HFF-Myc (cell line): ENCODE results near the gene MMP24OS.
A peak's percentile ranks its signal among the peaks of the same experiment; 100 is the strongest.

Experiments used
- DNase-seq: peaks from one replicate; pipeline ENCODE4 v3.0.0-alpha.2; 2011; ENCODE audit warnings: low read depth; ENCODE audit errors: extremely low read depth
- H3K4me3 ChIP-seq: replicated peaks from 2 replicates; pipeline ENCODE4 v1.5.1; 2011; ENCODE audit warnings: low read depth, mild to moderate bottlenecking, control low read depth, low read length
- TF ChIP-seq, protein P1 (sequence below): IDR thresholded peaks from 2 replicates; pipeline ENCODE4 v1.5.1; 2012; ENCODE audit warnings: mild to moderate bottlenecking, low read depth, low read length, control low read depth; ENCODE audit errors: missing control alignments

Gene MMP24OS

DNA sequence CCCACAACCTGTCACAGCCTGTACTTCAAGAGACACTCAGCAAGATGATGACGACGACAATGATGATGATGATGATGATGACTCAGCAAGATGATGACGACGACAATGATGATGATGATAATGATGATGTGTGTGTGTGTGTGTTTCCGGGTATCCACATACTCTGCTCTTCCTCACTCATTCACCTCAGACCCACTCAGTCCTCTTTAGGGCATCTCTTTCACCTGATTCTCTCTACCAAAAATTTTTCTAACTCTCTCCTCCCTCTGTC lies 7.8 kb upstream of the MMP24OS start:
- no peak for DNase-seq
- TF ChIP-seq, protein P1, sequence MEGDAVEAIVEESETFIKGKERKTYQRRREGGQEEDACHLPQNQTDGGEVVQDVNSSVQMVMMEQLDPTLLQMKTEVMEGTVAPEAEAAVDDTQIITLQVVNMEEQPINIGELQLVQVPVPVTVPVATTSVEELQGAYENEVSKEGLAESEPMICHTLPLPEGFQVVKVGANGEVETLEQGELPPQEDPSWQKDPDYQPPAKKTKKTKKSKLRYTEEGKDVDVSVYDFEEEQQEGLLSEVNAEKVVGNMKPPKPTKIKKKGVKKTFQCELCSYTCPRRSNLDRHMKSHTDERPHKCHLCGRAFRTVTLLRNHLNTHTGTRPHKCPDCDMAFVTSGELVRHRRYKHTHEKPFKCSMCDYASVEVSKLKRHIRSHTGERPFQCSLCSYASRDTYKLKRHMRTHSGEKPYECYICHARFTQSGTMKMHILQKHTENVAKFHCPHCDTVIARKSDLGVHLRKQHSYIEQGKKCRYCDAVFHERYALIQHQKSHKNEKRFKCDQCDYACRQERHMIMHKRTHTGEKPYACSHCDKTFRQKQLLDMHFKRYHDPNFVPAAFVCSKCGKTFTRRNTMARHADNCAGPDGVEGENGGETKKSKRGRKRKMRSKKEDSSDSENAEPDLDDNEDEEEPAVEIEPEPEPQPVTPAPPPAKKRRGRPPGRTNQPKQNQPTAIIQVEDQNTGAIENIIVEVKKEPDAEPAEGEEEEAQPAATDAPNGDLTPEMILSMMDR = no peak
- H3K4me3 ChIP-seq = peak overlapping the region; percentile 83

DNA sequence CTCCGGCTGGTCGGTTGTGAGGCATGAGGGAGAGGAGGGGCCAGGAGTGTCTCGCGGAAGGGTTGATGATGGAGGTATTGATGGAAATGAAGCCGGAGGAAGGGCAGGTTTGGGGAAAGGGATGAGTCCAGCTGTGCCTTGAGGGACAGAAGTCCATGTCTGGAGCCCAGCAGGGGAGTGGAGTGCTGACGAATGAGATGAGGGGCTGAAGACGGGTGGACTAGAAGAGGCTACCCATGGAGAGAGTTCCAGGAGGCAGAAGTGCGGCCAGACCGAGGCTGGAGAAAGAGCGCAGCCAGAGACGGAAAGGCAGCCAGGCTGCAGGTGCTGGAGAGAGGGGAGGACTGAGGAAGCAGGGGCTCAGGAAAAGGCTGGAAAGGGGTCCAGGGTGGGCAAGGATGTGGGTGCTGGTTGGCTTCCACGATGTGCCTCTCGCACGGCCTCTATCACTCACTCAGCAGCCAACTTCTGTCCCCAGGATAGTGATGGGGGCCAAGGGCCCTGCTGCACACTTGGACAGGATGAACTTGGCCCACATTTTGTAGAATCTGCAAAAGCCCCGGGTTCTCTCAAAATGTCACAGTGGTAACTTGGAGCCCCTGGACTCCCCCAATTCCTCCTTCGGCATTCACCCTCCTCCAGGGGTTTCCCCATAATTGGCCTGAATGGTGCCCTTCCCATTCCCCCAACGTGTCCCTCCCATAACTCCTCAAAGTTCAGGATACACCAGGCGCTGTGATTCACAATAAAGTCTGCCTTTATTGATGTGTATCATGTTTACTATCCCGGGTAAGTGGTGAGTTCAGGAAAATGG lies 7.3 kb upstream of the MMP24OS start:
- peak overlapping the region; percentile 83 for H3K4me3 ChIP-seq
- TF ChIP-seq, protein P1 = no peak
- no peak for DNase-seq

GRCh38 chr20:35284267-35284991 lies 6.5 kb upstream of the MMP24OS start, which contains the start of gene EIF6:
Gene EIF6, minus strand, starts transcription at chr20:35284772. Its CDS starts 285 bp downstream, at chr20:35284487.
- TF ChIP-seq, protein P1 = no peak
- peak within 1 kb of the TSS; percentile 83 for H3K4me3 ChIP-seq
- DNase-seq = peak; percentile 74

GRCh38 chr20:35283441-35284266 lies 5.7 kb upstream of the MMP24OS start:
- DNase-seq = no peak
- TF ChIP-seq, protein P1 = no peak
- H3K4me3 ChIP-seq = peak overlapping the region; percentile 83

GRCh38 chr20:35281506-35282101 lies 3.7 kb upstream of the MMP24OS start:
- H3K4me3 ChIP-seq = no peak overlapping the region
- TF ChIP-seq, protein P1 = no peak
- DNase-seq = no peak

GRCh38 chr20:35280523-35280922 lies 2.6 kb upstream of the MMP24OS start:
- TF ChIP-seq, protein P1 = no peak
- no peak for DNase-seq
- H3K4me3 ChIP-seq = no peak overlapping the region
